HepG2 (cell line): ENCODE measurements around the gene TPST1.

Source experiments
- PCBP2 ChIP-seq: fragments of 200-400 bp; formaldehyde crosslinking; optimal IDR thresholded peaks from 2 replicates; pipeline ENCODE3; 2018; ENCODE audit warnings: low read length, low read depth; ENCODE audit not compliant: poor library complexity, severe bottlenecking
- POLR2AphosphoS2 ChIP-seq: IDR thresholded peaks from 2 replicates; pipeline ENCODE4 v1.6.1; 2011; ENCODE audit warnings: low read depth, low read length, improper control_type of control experiment
- POLR2AphosphoS5 ChIP-seq: IDR thresholded peaks from 2 replicates; pipeline ENCODE4 v1.6.1; 2012; ENCODE audit warnings: low read depth, low read length
- ZFP62 ChIP-seq: sonication (generic); formaldehyde crosslinking; IDR thresholded peaks from 2 replicates; pipeline ENCODE4 v1.4.0; 2020; ENCODE audit warnings: missing genetic modification reagents

DNA sequence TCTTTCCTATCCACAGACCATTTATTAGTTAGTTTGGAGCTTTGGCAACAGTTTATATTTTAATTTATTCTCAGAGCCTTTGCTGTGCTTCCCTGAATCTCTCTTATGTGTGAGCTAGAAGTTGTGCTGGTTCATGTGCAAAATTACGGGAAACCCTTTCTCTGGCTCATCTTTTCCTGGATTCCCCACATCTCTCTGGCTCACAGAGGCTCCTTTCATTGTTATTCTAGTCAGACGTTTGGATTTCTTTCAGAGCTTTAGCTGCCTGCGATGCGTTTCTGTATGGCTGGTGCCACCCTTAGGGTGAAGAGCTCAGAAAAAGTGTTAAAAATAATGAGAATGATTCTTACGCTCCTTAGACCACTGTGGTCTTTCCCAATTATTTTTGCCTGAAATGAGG is 53.3 kb downstream of the TPST1 start:
- no peak for TF ChIP-seq POLR2AphosphoS2
- no peak for TF ChIP-seq POLR2AphosphoS5
- TF ChIP-seq PCBP2: no peak
- TF ChIP-seq ZFP62: no peak
